ENCODE data around the gene SH3TC1. TPM values are rescaled to one million over a fixed set of nuclear protein-coding genes. Genes with fewer than 3 reads are reported as not detected.

The SH3TC1 gene
- total RNA-seq, 4 donors from 2014 or later: 15.0 to 78.6 (median 41.4) TPM

DNA sequence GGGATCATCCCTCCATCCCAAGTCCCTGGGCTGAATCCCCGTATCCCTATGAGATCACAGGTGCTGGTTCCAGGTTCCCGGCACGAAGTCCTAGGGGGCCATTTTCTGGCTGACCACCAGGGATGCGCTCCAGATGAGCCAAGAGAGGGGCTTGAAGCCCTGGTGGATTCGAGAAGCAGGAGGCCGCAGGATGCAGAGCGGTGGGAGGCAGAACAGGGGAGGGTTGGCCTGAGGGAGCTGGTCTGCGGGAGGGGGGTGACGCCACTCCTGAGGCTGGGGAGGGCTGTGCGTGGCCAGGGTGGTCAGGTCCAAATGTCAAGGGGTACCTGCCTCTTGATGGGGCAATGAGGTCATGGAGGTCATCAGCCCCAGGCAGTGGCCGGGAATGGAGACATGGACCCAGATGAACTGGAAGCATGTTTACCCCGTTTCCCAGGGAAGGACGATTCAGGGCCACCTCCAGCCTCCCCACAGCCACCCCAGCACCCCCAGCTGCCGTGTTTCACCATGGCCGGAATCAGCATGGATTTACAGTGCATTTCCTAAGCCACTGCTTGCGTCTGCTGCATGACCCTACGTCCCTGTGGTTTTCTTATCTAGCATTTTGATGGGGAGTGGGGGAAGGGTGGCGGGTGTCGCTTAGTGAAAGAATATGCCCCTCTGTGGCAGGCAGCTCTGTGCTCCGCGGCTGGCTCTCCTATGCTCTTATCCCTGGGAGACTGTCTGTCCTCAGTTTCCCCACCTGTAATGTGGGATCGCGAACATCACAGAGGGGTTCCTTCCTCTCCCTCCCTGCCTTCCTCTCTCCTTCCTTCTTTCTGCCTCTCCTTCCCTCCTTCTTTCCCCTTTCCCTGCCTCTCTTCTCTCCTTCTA is 53.4 kb downstream of the SH3TC1 start:
- in situ Hi-C loops (cut with MboI; ENCODE audit: low pct_ligation_motif_present in 1 of 4, low pct_unique_long_range_greater_than_20kb in 1 of 4, low sequenced_read_pairs in 3 of 4) (no loop called here), intact Hi-C loops (cut with DNase I; ENCODE audit: low total_unique reads) (no loop called here)
- no peak overlapping the region for H3K27ac ChIP-seq
- DNase-seq: no peak
- no peaks in the 10 kb centered on the region for H3K4me1 ChIP-seq
- H3K36me3 ChIP-seq: no peaks in the 10 kb centered on the region
- 75 to 78% methylated on average over 4 to 23 of the region's 23 CpGs for WGBS, 2 donors (ENCODE audit: low coverage in 1 of 2)
- H3K27me3 ChIP-seq: peaks cover under 1% of the 10 kb centered on the region
- H3K9me3 ChIP-seq: no peaks in the 10 kb centered on the region
- no peak for TF ChIP-seq EP300 (IDR thresholded peaks at IDR 0.05; ENCODE audit: low read depth)
- TF ChIP-seq, protein P1, sequence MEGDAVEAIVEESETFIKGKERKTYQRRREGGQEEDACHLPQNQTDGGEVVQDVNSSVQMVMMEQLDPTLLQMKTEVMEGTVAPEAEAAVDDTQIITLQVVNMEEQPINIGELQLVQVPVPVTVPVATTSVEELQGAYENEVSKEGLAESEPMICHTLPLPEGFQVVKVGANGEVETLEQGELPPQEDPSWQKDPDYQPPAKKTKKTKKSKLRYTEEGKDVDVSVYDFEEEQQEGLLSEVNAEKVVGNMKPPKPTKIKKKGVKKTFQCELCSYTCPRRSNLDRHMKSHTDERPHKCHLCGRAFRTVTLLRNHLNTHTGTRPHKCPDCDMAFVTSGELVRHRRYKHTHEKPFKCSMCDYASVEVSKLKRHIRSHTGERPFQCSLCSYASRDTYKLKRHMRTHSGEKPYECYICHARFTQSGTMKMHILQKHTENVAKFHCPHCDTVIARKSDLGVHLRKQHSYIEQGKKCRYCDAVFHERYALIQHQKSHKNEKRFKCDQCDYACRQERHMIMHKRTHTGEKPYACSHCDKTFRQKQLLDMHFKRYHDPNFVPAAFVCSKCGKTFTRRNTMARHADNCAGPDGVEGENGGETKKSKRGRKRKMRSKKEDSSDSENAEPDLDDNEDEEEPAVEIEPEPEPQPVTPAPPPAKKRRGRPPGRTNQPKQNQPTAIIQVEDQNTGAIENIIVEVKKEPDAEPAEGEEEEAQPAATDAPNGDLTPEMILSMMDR (IDR thresholded peaks at IDR 0.05): no peak
- TF ChIP-seq POLR2A (IDR thresholded peaks at IDR 0.05): no peak
- no peak for TF ChIP-seq POLR2AphosphoS5 (IDR thresholded peaks at IDR 0.05)
- no peak overlapping the region for H3K4me3 ChIP-seq

DNA sequence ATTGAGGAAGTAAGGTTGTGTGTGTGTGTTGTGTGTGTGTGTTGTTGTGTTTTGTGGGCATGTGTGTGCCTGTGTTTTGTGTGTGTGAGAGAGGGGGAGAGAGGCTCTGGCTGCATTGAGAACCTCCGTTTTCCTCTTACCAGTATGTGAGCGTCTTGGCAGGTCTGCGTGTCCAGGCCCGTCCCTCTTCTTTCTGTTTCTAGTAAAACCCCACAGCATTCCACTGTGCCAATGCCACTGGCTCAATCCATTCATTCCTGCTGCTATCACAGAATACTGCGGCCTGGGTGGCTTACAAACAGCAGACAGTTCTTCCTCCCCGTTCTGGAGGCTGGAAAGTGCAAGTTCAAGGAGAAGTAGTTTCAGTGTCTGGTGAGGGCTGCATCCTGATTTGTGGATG is 55.0 kb downstream of the SH3TC1 start:
- no peaks in the 10 kb centered on the region for H3K27me3 ChIP-seq
- H3K4me3 ChIP-seq: no peak overlapping the region
- no peak overlapping the region for H3K27ac ChIP-seq
- no peaks in the 10 kb centered on the region for H3K36me3 ChIP-seq
- no peak for DNase-seq
- TF ChIP-seq POLR2A (IDR thresholded peaks at IDR 0.05) (no peak), EP300 (IDR thresholded peaks at IDR 0.05; ENCODE audit: low read depth) (no peak), POLR2AphosphoS5 (IDR thresholded peaks at IDR 0.05) (no peak)
- TF ChIP-seq, protein P1 (IDR thresholded peaks at IDR 0.05): no peak
- no peaks in the 10 kb centered on the region for H3K4me1 ChIP-seq
- no peaks in the 10 kb centered on the region for H3K9me3 ChIP-seq
- intact Hi-C loops (cut with DNase I; ENCODE audit: low total_unique reads): no loop called here
- in situ Hi-C loops (cut with MboI; ENCODE audit: low pct_ligation_motif_present in 1 of 4, low pct_unique_long_range_greater_than_20kb in 1 of 4, low sequenced_read_pairs in 3 of 4): no loop called here
- WGBS, 2 donors (ENCODE audit: low coverage in 1 of 2): 82 to 100% methylated on average over 2 to 6 of the region's 6 CpGs

DNA sequence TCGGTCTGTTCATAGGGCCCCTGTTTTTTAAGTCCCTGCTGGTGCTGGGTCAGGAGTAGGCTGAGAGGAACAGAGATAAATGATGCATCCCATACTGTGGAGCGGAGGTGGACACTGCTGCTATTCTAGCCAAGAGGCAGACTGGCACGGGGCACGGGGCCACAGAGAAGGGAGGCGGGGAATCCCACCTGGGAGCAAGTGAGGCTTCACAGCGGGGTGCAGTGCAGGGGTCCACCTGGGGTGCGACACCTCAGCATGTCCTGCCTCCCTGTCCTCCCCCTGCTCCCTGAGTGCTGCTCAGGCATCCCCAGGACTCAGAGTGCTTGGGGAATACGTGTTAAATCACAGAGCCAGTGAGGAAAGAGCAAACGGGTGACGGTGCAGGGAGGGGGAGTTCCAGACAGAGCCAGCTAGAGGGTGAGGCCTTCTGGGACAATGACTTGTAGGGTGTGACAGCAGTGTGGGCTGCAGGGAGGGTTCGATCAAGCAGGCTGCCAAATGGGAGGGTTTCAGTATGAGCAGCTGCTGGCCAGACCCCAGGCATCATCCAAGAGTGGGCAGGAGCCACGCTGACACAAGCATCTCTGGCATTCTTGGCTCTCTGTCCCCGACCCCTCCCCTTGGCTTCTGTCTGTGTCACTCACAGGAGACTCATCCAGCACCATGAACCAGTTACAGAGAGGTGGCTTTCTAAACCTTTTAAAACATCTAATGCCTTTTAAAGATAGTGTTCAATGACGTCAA is 56.8 kb downstream of the SH3TC1 start:
- Histone ChIP-seq H3K36me3 (no peaks in the 10 kb centered on the region), H3K4me3 (no peak overlapping the region), H3K27ac (no peak overlapping the region), H3K27me3 (no peaks in the 10 kb centered on the region), H3K4me1 (peaks cover 0 to 1% (median under 1%) of the 10 kb centered on the region in 4 donors), H3K9me3 (no peaks in the 10 kb centered on the region)
- TF ChIP-seq POLR2AphosphoS5 (IDR thresholded peaks at IDR 0.05) (no peak), POLR2A (IDR thresholded peaks at IDR 0.05) (no peak), EP300 (IDR thresholded peaks at IDR 0.05; ENCODE audit: low read depth) (no peak)
- TF ChIP-seq, protein P1 (IDR thresholded peaks at IDR 0.05): no peak
- intact Hi-C loops (cut with DNase I; ENCODE audit: low total_unique reads): no loop called here
- in situ Hi-C loops (cut with MboI; ENCODE audit: low pct_ligation_motif_present in 1 of 4, low pct_unique_long_range_greater_than_20kb in 1 of 4, low sequenced_read_pairs in 3 of 4): no loop called here
- 59 to 83% methylated on average over 8 of the region's 14 CpGs for WGBS, 2 donors (ENCODE audit: low coverage in 1 of 2)
- no peak for DNase-seq

DNA sequence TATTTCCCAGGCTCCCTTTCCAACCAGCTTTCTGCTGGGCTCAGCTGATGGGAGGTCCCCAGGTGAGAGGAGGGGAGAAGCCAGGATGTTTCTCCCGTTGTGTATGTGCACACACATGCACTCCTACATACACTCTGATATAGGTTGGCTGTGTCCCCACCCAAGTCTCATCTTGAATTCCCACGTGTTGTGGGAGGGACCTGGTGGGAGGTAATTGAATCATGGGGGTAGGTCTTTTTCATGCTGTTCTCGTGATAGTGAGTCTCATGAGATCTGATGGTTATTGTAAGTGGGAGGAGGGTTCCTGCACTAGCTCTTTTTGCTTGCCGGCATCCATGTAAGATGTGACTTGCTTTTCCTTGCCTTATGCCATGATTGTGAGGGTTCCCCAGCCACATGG is 58.8 kb downstream of the SH3TC1 start:
- intact Hi-C loops (cut with DNase I; ENCODE audit: low total_unique reads): no loop called here
- no peak for DNase-seq
- WGBS, 2 donors (ENCODE audit: low coverage in 1 of 2): 64% methylated on average over 4 of the region's 4 CpGs; no CpG with 5 or more reads in 1 of the 2 donors
- Histone ChIP-seq H3K27me3 (no peaks in the 10 kb centered on the region), H3K27ac (no peak overlapping the region), H3K4me1 (peaks cover 0 to 4% (median 2%) of the 10 kb centered on the region in 4 donors), H3K36me3 (no peaks in the 10 kb centered on the region), H3K4me3 (no peak overlapping the region), H3K9me3 (no peaks in the 10 kb centered on the region)
- TF ChIP-seq POLR2AphosphoS5 (IDR thresholded peaks at IDR 0.05) (no peak), EP300 (IDR thresholded peaks at IDR 0.05; ENCODE audit: low read depth) (no peak), POLR2A (IDR thresholded peaks at IDR 0.05) (no peak)
- TF ChIP-seq, protein P1 (IDR thresholded peaks at IDR 0.05): no peak
- in situ Hi-C loops (cut with MboI; ENCODE audit: low pct_ligation_motif_present in 1 of 4, low pct_unique_long_range_greater_than_20kb in 1 of 4, low sequenced_read_pairs in 3 of 4): no loop called here

All from transverse colon (tissue), 4 donors.